Measurements from ENCODE around the gene ZMYND15. TPM values are rescaled to one million over a fixed set of nuclear protein-coding genes. Genes with fewer than 3 reads are reported as not detected.

ZMYND15 gene
- total RNA-seq, 1 experiment from 2014 or later: 0.17 TPM

DNA sequence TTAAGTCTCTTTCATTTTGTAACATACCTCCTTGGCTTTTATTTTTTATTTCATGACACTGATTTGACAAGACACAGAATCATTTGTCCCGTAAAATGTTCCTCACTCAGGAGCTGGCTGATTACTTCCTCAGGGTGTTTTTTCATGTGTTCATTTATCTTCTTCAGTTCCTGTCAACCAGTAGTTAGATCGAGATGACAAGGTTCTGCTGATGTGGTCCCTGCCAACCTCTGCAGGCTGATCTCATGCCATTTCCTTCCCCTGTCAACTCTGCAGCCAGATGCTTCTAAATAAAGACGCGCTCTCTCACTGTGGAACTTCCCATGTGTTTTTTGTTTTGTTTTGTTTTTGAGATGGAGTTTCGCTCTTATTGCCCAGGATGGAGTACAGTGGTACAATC, 8.2 kb downstream of the ZMYND15 start:
- no peaks in the 10 kb centered on the region for H3K9me3 ChIP-seq (ENCODE audit: low read depth, low read length, poor library complexity, severe bottlenecking)
- intact Hi-C loops (cut with micrococcal nuclease; ENCODE audit: unreplicated experiment): no loop called here
- peaks cover 30% of the 10 kb centered on the region for H3K27me3 ChIP-seq (replicated peaks; ENCODE audit: insufficient read depth, low read depth, low read length, poor library complexity)
- no peak overlapping the region for H3K27ac ChIP-seq (ENCODE audit: low read depth, low read length, poor library complexity, severe bottlenecking)
- CTCF ChIA-PET: interaction anchor here (0.6 kb wide), 1 partner anchor 43 kb away, joined by 3 read pairs; no protein-coding TSS in a partner anchor
- H3K4me3 ChIP-seq (ENCODE audit: low read depth, low read length, poor library complexity, severe bottlenecking): no peak overlapping the region
- no peak for DNase-seq (ENCODE audit: low spot score)
- no peaks in the 10 kb centered on the region for H3K36me3 ChIP-seq (ENCODE audit: insufficient read depth, low read length, poor library complexity, severe bottlenecking)
- no peak for TF ChIP-seq EZH2 (IDR thresholded peaks at IDR 0.05; ENCODE audit: borderline replicate concordance, low read depth, low read length, poor library complexity, severe bottlenecking)
- TF ChIP-seq, protein P1, sequence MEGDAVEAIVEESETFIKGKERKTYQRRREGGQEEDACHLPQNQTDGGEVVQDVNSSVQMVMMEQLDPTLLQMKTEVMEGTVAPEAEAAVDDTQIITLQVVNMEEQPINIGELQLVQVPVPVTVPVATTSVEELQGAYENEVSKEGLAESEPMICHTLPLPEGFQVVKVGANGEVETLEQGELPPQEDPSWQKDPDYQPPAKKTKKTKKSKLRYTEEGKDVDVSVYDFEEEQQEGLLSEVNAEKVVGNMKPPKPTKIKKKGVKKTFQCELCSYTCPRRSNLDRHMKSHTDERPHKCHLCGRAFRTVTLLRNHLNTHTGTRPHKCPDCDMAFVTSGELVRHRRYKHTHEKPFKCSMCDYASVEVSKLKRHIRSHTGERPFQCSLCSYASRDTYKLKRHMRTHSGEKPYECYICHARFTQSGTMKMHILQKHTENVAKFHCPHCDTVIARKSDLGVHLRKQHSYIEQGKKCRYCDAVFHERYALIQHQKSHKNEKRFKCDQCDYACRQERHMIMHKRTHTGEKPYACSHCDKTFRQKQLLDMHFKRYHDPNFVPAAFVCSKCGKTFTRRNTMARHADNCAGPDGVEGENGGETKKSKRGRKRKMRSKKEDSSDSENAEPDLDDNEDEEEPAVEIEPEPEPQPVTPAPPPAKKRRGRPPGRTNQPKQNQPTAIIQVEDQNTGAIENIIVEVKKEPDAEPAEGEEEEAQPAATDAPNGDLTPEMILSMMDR (conservative IDR thresholded peaks at IDR 0.05; ENCODE audit: low read depth, low read length): no peak
- H3K4me1 ChIP-seq (ENCODE audit: insufficient read depth, low read length, poor library complexity, severe bottlenecking): peaks cover 3% of the 10 kb centered on the region
- BruUV-seq (replicated peaks): no TSS peak
- POLR2A ChIA-PET (ENCODE audit: low non-redundant PET): no interaction called here

DNA sequence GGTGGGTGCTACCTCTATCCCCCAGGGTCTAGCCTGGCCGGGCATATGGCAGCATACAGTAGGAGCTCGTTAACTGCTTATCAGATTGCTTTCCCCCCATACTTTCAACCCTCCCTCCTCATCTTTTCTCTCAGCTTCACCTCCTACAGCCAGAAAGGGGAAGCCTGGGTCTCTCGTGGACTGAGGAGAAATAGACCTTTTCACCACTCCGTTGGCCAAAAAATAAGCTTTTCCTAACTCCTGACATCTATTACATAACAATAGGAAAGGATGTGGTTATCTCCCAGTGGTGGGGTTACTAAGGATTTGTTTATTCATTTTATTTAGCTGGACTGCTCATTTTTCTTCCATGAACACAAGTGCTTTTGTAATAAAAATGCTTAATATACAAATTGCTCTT, 9.1 kb downstream of the ZMYND15 start:
- intact Hi-C loops (cut with micrococcal nuclease; ENCODE audit: unreplicated experiment): no loop called here
- H3K4me3 ChIP-seq (ENCODE audit: low read depth, low read length, poor library complexity, severe bottlenecking): no peak overlapping the region
- TF ChIP-seq, protein P1 (conservative IDR thresholded peaks at IDR 0.05; ENCODE audit: low read depth, low read length): no peak
- TF ChIP-seq EZH2 (IDR thresholded peaks at IDR 0.05; ENCODE audit: borderline replicate concordance, low read depth, low read length, poor library complexity, severe bottlenecking): no peak
- no peaks in the 10 kb centered on the region for H3K9me3 ChIP-seq (ENCODE audit: low read depth, low read length, poor library complexity, severe bottlenecking)
- peaks cover 30% of the 10 kb centered on the region for H3K27me3 ChIP-seq (replicated peaks; ENCODE audit: insufficient read depth, low read depth, low read length, poor library complexity)
- POLR2A ChIA-PET (ENCODE audit: low non-redundant PET): no interaction called here
- CTCF ChIA-PET: interaction anchor here (0.6 to 0.7 kb wide), 2 partner anchors 42 to 71 kb away, joined by 3 to 5 read pairs; no protein-coding TSS in a partner anchor
- H3K36me3 ChIP-seq (ENCODE audit: insufficient read depth, low read length, poor library complexity, severe bottlenecking): no peaks in the 10 kb centered on the region
- H3K4me1 ChIP-seq (ENCODE audit: insufficient read depth, low read length, poor library complexity, severe bottlenecking): peaks cover 3% of the 10 kb centered on the region
- no peak for DNase-seq (ENCODE audit: low spot score)
- no peak overlapping the region for H3K27ac ChIP-seq (ENCODE audit: low read depth, low read length, poor library complexity, severe bottlenecking)
- no TSS peak for BruUV-seq (replicated peaks)

DNA sequence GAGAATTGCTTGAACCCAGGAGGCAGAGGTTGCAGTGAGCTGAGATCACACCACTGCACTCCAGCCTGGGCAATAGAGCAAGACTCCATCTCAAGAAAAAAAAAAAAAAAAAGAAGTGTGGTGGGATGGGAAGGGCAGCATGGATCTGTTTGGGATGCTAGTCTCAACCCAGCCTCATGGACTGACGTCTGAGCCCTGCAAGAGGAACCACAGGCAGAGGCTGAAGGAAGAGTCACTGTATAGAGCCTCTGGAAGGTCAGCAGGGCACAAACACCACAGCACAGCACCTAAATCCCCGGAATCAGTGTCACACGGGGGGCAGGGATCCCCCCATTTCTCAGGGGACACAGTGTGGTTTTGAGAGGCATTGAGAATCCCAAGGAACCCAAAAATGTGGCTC, 11.0 kb downstream of the ZMYND15 start:
- Histone ChIP-seq H3K27me3 (replicated peaks; ENCODE audit: insufficient read depth, low read depth, low read length, poor library complexity) (peaks cover 37% of the 10 kb centered on the region), H3K4me1 (ENCODE audit: insufficient read depth, low read length, poor library complexity, severe bottlenecking) (peaks cover 2% of the 10 kb centered on the region), H3K36me3 (ENCODE audit: insufficient read depth, low read length, poor library complexity, severe bottlenecking) (no peaks in the 10 kb centered on the region), H3K9me3 (ENCODE audit: low read depth, low read length, poor library complexity, severe bottlenecking) (no peaks in the 10 kb centered on the region), H3K27ac (ENCODE audit: low read depth, low read length, poor library complexity, severe bottlenecking) (no peak overlapping the region), H3K4me3 (ENCODE audit: low read depth, low read length, poor library complexity, severe bottlenecking) (no peak overlapping the region)
- no TSS peak for BruUV-seq (replicated peaks)
- POLR2A ChIA-PET (ENCODE audit: low non-redundant PET): no interaction called here
- no peak for DNase-seq (ENCODE audit: low spot score)
- CTCF ChIA-PET: no interaction called here
- intact Hi-C loops (cut with micrococcal nuclease; ENCODE audit: unreplicated experiment): no loop called here
- TF ChIP-seq EZH2 (IDR thresholded peaks at IDR 0.05; ENCODE audit: borderline replicate concordance, low read depth, low read length, poor library complexity, severe bottlenecking): no peak
- TF ChIP-seq, protein P1 (conservative IDR thresholded peaks at IDR 0.05; ENCODE audit: low read depth, low read length): no peak

All from A673 (cell line).